GM12878 (cell line): ENCODE measurements around the gene NUDT22. TPM values are rescaled to one million over a fixed set of nuclear protein-coding genes. Genes with fewer than 3 reads are reported as not detected.

ENCODE experiments used
- ATAC-seq: fragments of 200-7000 bp; cut with Tn5 transposase; 3 replicates; pipeline ENCODE4 v1.9.1; 2020; ENCODE audit warnings: mild to moderate bottlenecking, moderate library complexity
- BruUV-seq: library from RNA; stranded (reverse); fragments of 400-500 nt; replicated peaks from 2 replicates; lab custom pipeline; 2021; lab: Mats Ljungman, UMichigan
- CTCF ChIA-PET: fragments of 300-600 bp; sonication (Branson Sonifier 250); formaldehyde crosslinking; extraction: SDS; loops from one replicate; lab custom pipeline; 2021; ENCODE audit warnings: inconsistent platforms; lab: Yijun Ruan, JAX
- POLR2A ChIA-PET: fragments of 350-600 bp; formaldehyde crosslinking; extraction: SDS; loops from one replicate; lab custom pipeline; 2021; ENCODE audit warnings: inconsistent platforms; lab: Charles Lee
- RAD21 ChIA-PET: fragments of 300-600 bp; sonication (Branson Sonifier 250); formaldehyde crosslinking; loops from one replicate; lab custom pipeline; 2023; ENCODE audit warnings: antibody characterized with exemption; ENCODE audit not compliant: unreplicated experiment; lab: Charles Lee
- SMC1A ChIA-PET: fragments of 300-600 bp; sonication (Branson Sonifier 250); formaldehyde crosslinking; loops from one replicate; lab custom pipeline; 2023; ENCODE audit not compliant: unreplicated experiment, uncharacterized antibody; lab: Charles Lee
- DNase-seq: peaks from one replicate; pipeline ENCODE4 v3.0.0-alpha.2; 2011; ENCODE audit warnings: low read depth, low spot score
- FAIRE-seq: peaks from 3 replicates; lab custom pipeline; 2011; peaks lifted over from hg19 to GRCh38; lab: Jason Lieb, UNC
- H2AFZ ChIP-seq: 2 replicates; pipeline ENCODE4 v1.6.0; 2011; ENCODE audit warnings: low read depth, low read length, control low read depth; ENCODE audit not compliant: control insufficient read depth
- H3K27ac ChIP-seq: 2 replicates; pipeline ENCODE4 v1.5.1; 2011; ENCODE audit warnings: control low read depth; ENCODE audit not compliant: control insufficient read depth, insufficient read depth
- H3K27me3 ChIP-seq, 2 experiments: replicated peaks in 1 of 2; 2 replicates each; pipeline versions ENCODE4 v1.6.0 to v1.6.1; 2011; ENCODE audit warnings: low read length in 1 of 2; ENCODE audit not compliant: control insufficient read depth in 2 of 2, insufficient read depth in 2 of 2
- H3K36me3 ChIP-seq, 2 experiments: 2 replicates each; pipeline ENCODE4 v1.5.1; 2011; ENCODE audit warnings: low read length in 1 of 2; ENCODE audit not compliant: control insufficient read depth in 2 of 2, insufficient read depth in 2 of 2
- H3K4me1 ChIP-seq: 2 replicates; pipeline ENCODE4 v1.6.1; 2011; ENCODE audit warnings: mild to moderate bottlenecking, low read length, moderate library complexity, mixed read lengths; ENCODE audit not compliant: control insufficient read depth, insufficient read depth
- H3K4me2 ChIP-seq: 2 replicates; pipeline ENCODE4 v1.6.0; 2011; ENCODE audit warnings: control low read depth; ENCODE audit not compliant: control insufficient read depth, insufficient read depth
- H3K4me3 ChIP-seq: fragments of 200-600 bp; sonication (generic); 2 replicates; pipeline ENCODE4 v1.5.1; 2016
- H3K79me2 ChIP-seq: 2 replicates; pipeline ENCODE4 v1.6.0; 2011; ENCODE audit warnings: low read length; ENCODE audit not compliant: control insufficient read depth, insufficient read depth
- H3K9ac ChIP-seq: 2 replicates; pipeline ENCODE4 v1.8.0; 2011; ENCODE audit warnings: low read length, control low read depth, mixed read lengths; ENCODE audit not compliant: control insufficient read depth, insufficient read depth
- H3K9me3 ChIP-seq: replicated peaks from 3 replicates; pipeline ENCODE4 v1.5.1; 2011; ENCODE audit warnings: mild to moderate bottlenecking, low read length; ENCODE audit not compliant: control insufficient read depth, insufficient read depth
- H4K20me1 ChIP-seq: 2 replicates; pipeline ENCODE4 v1.6.0; 2011; ENCODE audit not compliant: control insufficient read depth, insufficient read depth
- ATF3 ChIP-seq: IDR thresholded peaks from 2 replicates; pipeline ENCODE4 v1.6.1; 2011; ENCODE audit warnings: low read depth, mild to moderate bottlenecking, low read length, moderate library complexity, borderline replicate concordance; ENCODE audit errors: extremely low read depth
- E4F1 ChIP-seq: fragments of 450-650 bp; IDR thresholded peaks from 2 replicates; pipeline ENCODE4 v1.6.1; 2018; ENCODE audit warnings: borderline replicate concordance, mild to moderate bottlenecking; ENCODE audit not compliant: partially characterized antibody
- HSF1 ChIP-seq: fragments of 150-350 bp; IDR thresholded peaks from 2 replicates; pipeline ENCODE4 v1.6.1; 2014; ENCODE audit warnings: mild to moderate bottlenecking, low read depth, low read length
- MTA2 ChIP-seq: fragments of 450-650 bp; IDR thresholded peaks from 2 replicates; pipeline ENCODE4 v1.6.1; 2016; ENCODE audit warnings: low read depth, mild to moderate bottlenecking, moderate library complexity
- NRF1 ChIP-seq: conservative IDR thresholded peaks from 2 replicates; pipeline ENCODE4 v1.6.1; 2011; ENCODE audit warnings: mild to moderate bottlenecking, low read depth, low read length, improper control_type of control experiment
- TCF7 ChIP-seq: IDR thresholded peaks from 2 replicates; pipeline ENCODE4 v1.6.1; 2014; ENCODE audit warnings: antibody characterized with exemption, borderline replicate concordance
- whole genome bisulfite sequencing: methylation state at CpG from one replicate; pipeline ENCODE4 v1.1.6; 2016; ENCODE audit warnings: low lambda C conversion rate; ENCODE audit not compliant: insufficient replicate concordance, insufficient coverage; ENCODE audit errors: missing lambda C conversion rate; 5-methylcytosine and 5-hydroxymethylcytosine counted together
- in situ Hi-C: fragments of 300-500 bp; cut with MboI; formaldehyde crosslinking; loops from 9 replicates; pipeline ENCODE4 v1.14.3; 2018; ENCODE audit warnings: mixed read lengths
- intact Hi-C: fragments of 100-400 bp; cut with micrococcal nuclease; formaldehyde crosslinking; loops from one replicate; pipeline ENCODE4 v1.14.2; 2022; ENCODE audit not compliant: unreplicated experiment
- polyA plus RNA-seq, 11 experiments: library from polyadenylated mRNA; depleted of rRNA in 4 of 11; unstranded in 6 of 11; stranded (reverse) in 5 of 11; fragments of >200 nt; fragmentation: Nextera tagmentation in 4 of 11; fragmentation: Illumina TruSeq in 1 of 11; extraction: Ambion mirVana in 4 of 11; extraction: Trizol in 1 of 11; gene quantifications; 1 replicate in 1 of 11; 2 replicates in 10 of 11; pipeline versions ENCODE4 v1.2.1 to v1.2.3, GENCODE V29; 2011 to 2016; ENCODE audit warnings: inconsistent platforms in 2 of 11, missing spikeins in 2 of 11, low read depth in 1 of 11
- total RNA-seq, 4 experiments: library from RNA; depleted of rRNA in 3 of 4; stranded (reverse); fragments of >200 nt in 3 of 4; fragmentation: Illumina TruSeq in 1 of 4; extraction: Trizol in 1 of 4; gene quantifications; 2 replicates each; pipeline versions ENCODE4 v1.2.1 to v1.2.3, GENCODE V29; 2013 to 2021

The NUDT22 gene
- total and polyA plus RNA-seq, 10 of the 15 experiments (the other 5 are each of a cell fraction or from before 2014, with no cell fraction given) = 6.7 to 115 (median 64.7) TPM

- peaks cover 3% of the 10 kb centered on the region; the same call in 1 of the 2 replicates for H3K4me1 ChIP-seq
- H3K27ac ChIP-seq = no peak overlapping the region
- ATAC-seq = no peak
- no peak overlapping the region for H2AFZ ChIP-seq
- RAD21 ChIA-PET = interaction anchor here (0.6 kb wide), 1 partner anchor 16 kb away, joined by 3 read pairs; no protein-coding TSS in a partner anchor
- BruUV-seq = no TSS peak
- no peak overlapping the region for H3K4me2 ChIP-seq
- SMC1A ChIA-PET = no interaction called here
- no peak for FAIRE-seq
- no peak for DNase-seq
- 95% methylated on average over 14 of the region's 14 CpGs for WGBS
- no peak for TF ChIP-seq HSF1
- no peak for TF ChIP-seq MTA2
- no peak for TF ChIP-seq NRF1
- no peak for TF ChIP-seq E4F1
- no peak for TF ChIP-seq ATF3
- no peak for TF ChIP-seq TCF7
- H3K9me3 ChIP-seq = no peaks in the 10 kb centered on the region
- H3K79me2 ChIP-seq = peaks cover 12% of the 10 kb centered on the region
- no peaks in the 10 kb centered on the region for H4K20me1 ChIP-seq
- POLR2A ChIA-PET = interaction anchor here (1.0 to 2.6 kb wide), 2 partner anchors 11 to 14 kb away, joined by 3 to 11 read pairs; partner anchors contain the start of gene FERMT3
- H3K4me3 ChIP-seq = no peak overlapping the region
- CTCF ChIA-PET = no interaction called here
- no peak overlapping the region for H3K9ac ChIP-seq
- in situ Hi-C loops (no loop called here), intact Hi-C loops (no loop called here)
- H3K36me3 ChIP-seq = peaks cover 26 to 27% of the 10 kb centered on the region in 2 experiments
- H3K27me3 ChIP-seq = no peaks in the 10 kb centered on the region
Observed at GRCh38 chr11:64220798-64221197, 5.3 kb upstream of the NUDT22 start.
